GM12873 (cell line): Measurements from ENCODE around the gene GYG1.

ENCODE experiments used
- TF ChIP-seq, protein P1 (sequence below): IDR thresholded peaks from 2 replicates; pipeline ENCODE4 v1.5.1; 2012; ENCODE audit warnings: low read depth, mild to moderate bottlenecking, moderate library complexity, low read length, control low read depth; ENCODE audit not compliant: insufficient read depth; ENCODE audit errors: missing control alignments

Gene GYG1

GRCh38 chr3:148991219-148992026, at the start of gene GYG1:
Gene GYG1 (plus strand): TSS chr3:148991540. CDS start chr3:148991641, 101 bp downstream.
- TF ChIP-seq, protein P1, sequence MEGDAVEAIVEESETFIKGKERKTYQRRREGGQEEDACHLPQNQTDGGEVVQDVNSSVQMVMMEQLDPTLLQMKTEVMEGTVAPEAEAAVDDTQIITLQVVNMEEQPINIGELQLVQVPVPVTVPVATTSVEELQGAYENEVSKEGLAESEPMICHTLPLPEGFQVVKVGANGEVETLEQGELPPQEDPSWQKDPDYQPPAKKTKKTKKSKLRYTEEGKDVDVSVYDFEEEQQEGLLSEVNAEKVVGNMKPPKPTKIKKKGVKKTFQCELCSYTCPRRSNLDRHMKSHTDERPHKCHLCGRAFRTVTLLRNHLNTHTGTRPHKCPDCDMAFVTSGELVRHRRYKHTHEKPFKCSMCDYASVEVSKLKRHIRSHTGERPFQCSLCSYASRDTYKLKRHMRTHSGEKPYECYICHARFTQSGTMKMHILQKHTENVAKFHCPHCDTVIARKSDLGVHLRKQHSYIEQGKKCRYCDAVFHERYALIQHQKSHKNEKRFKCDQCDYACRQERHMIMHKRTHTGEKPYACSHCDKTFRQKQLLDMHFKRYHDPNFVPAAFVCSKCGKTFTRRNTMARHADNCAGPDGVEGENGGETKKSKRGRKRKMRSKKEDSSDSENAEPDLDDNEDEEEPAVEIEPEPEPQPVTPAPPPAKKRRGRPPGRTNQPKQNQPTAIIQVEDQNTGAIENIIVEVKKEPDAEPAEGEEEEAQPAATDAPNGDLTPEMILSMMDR = peak; percentile 38

GRCh38 chr3:148943506-148944205, 47.7 kb upstream of the GYG1 start:
- TF ChIP-seq, protein P1 = peak; percentile 74

GRCh38 chr3:148945116-148945515, 46.2 kb upstream of the GYG1 start:
- TF ChIP-seq, protein P1 = no peak

GRCh38 chr3:148948913-148949657, 42.3 kb upstream of the GYG1 start:
- TF ChIP-seq, protein P1 = no peak

DNA sequence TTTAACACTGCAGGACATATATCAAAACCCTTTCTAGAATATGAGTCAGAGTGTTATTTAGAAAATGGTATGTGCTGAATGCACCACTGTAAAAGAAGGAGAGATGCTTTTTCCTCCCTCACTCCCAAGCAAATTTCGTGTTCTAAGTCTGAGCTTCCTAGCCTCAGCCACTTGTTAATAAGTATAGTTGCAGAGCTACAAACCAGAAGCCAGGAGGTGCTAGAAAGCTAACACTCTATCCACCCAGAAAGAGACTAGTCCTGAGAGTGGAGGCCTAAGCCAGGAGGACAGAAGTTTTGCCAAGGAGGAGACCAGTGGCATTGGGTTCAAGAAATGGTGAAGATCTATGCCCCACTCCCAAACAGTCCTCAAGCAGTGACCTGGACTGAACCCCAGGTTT, 40.5 kb upstream of the GYG1 start:
- TF ChIP-seq, protein P1 = peak; percentile 43

GRCh38 chr3:148951599-148952361, 39.6 kb upstream of the GYG1 start:
- TF ChIP-seq, protein P1 = no peak
